Activated CD8-positive, alpha-beta memory T cell treated with anti-CD3 and anti-CD28 coated beads for 24 hours (primary cell): ENCODE data around the gene ZBTB8OS.
A peak's percentile ranks its signal among the peaks of the same experiment; 100 is the strongest.
"Not testable (repeated sequence)": the region's sequence is repeated elsewhere in the genome, so short reads cannot be mapped to it uniquely, and the experiment has no call there.

Experiments
- DNase-seq: peaks from one replicate; pipeline ENCODE4 v3.0.0-alpha.2; 2020

ZBTB8OS gene

DNA sequence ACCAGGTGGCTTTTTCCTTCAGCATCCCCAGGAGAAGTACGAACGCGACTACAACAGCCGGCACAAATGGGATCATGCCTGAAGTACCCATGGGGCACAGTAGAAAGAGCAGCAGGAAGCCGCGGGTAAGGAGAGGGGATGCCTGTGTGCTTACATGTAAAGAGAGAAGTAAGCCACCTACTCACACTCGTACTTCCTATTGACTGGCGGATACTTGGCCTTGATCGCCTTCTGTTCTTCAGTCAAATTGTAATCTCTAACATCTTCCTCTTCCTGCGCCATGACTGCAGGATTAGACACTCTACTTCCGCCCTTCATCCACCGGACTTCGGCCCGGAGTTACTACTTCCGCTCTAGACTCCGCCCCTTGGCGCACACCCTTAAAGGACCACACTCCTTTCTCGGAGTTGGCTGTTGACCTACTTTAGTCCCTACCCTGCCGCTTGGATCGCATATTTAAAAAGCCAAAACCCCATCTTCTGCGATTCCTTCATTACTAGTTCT, at the start of gene ZBTB8OS:
Gene ZBTB8OS (minus strand): TSS at position 303 of the 504 bp plus-strand sequence. CDS start 21 bp downstream, at position 282.
- DNase-seq, result peak; percentile 89

DNA sequence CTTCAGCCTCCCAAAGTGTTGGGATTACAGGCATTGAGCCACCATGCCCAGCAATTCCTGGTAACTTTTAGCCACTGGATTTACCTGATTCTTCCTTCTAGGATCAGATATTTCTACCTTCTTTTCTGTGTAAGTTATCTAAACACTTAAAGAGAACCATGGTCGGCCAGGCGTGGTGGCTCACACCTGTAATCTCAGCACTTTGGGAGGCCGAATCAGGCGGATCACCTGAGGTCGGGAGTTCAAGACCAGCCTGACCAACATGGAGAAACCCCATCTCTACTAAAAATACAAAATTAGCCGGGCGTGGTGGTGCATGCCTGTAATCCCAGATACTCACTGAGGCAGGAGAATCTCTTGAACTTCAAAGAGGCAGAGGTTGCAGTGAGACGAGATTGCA, 46.6 kb upstream of the ZBTB8OS start:
- not testable (repeated sequence) for DNase-seq

DNA sequence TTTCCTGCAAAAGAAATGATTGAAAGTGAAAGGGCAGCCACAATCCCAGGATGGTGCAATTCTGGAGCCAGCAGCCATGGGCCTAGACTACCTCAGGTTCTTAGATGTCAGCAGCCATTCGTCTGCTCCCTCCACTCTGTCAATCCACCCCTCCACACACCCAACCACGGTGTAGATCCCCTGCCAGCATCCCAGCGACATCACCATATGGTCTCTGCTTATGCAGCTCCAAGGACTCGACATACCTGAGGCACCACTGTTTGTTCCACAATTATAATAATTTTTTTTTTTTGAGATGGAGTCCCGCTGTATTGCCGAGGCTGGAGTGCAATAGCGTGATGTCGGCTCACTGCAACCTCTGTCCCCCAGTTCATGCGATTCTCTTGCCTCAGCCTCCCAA, 45.7 kb upstream of the ZBTB8OS start:
- DNase-seq, result no peak

DNA sequence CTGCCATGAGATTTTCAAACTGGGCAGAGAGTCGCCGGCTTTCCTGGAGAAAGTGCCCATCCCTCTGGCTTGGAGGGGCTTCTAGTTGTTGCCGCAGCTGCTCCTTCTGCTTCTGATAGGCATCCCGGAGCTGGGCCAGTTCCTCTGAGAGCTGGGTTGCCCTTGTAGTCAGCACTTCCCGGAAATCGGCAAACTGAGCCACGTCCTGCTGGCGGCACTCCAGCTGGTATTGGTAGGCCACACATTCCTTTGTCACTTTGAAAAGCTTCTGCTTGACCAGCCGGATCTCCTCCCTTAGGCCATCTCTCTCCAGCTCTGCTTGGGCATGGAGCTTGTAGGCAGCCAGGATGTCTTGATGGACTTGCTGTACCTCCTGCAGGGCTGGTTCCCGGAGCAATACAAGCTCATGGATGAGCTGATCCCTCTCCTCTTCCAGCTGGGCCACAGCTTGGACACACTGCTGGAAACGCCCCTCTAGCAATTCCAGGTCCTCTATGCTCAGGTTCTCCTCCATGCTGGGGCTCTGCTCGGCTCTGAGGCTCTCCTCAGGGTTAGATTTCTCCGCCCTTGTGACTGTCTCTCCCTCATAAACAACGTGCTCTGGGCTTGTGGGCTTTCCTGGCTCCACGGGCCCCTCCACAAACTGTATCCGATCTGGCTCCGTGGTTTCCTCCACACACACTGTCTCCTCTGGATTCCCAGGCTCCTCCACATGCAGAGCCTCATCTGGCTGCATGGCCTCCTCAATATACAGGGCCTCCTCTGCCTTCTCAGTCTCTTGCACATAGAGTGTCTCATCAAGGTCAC, 45.0 kb upstream of the ZBTB8OS start:
- DNase-seq, result no peak

DNA sequence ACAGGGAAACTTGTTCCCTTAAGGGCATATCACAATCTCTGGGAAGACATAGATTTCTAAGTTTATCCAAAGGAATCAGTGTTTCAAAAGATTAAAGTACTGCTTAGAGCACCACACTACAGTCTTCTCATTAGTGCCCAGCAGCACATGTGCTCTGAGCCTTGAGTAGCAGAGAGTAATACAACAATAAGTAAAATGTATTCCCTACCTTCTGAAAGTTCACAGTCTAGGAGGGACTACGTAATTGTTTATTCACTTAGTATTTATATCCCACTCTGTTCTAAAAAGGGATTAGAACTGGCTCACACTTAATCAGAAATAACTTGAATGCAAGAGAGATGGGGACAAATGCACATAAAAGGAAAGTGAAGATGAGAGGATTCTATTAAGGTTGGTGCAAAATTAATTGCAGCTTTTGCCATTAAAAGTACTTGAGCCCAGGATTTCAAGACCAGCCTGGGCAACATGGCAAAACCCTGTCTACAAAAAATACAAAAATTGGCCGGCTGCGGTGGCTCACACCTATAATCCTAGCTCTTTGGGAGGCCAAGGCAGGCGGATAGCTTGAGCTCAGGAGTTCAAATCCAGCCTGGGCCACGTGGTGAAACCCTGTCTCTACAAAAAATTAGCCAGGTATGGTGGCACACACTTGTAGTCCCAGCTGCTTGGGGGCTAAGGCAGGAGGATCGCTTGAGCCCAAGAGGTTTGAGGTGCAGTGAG, 43.3 kb upstream of the ZBTB8OS start:
- no peak for DNase-seq

DNA sequence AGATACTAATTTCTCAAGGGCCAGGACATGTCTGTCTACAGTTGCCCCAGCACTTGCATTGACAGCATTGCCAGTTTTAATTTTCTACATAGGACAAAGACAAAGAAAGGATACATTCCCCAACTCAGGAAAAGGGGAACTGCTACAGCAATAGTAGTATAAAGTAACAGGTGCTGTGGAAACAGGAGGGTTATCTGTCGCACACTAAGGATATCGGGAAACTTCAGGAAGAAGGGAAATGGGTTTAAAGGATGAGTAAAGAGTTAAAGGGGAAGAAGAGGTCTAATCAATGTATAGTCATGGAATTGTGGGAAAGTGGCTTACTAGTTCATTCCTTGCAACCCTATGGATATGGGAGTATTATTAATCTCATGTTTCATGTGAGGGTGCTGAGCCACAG, 36.0 kb upstream of the ZBTB8OS start:
- DNase-seq, result no peak

DNA sequence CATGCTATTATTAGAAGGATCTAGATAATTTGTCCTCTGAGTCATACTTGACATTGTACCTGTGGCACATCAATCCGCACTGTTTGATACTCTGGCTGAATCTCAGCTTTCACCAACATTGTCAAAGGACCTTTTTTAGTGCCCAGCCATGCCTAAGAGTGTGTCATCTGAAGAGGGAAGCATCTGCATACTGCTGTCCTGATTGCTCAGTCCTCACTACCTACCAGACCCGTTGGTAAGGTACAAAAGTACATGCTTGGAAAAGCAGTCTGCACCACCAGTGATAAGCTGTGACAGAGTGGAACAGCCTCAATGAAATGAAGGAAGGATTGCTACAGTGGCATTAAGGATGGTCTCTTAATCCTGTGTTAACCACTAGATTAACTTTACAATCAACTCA, 35.1 kb upstream of the ZBTB8OS start:
- DNase-seq, result no peak

DNA sequence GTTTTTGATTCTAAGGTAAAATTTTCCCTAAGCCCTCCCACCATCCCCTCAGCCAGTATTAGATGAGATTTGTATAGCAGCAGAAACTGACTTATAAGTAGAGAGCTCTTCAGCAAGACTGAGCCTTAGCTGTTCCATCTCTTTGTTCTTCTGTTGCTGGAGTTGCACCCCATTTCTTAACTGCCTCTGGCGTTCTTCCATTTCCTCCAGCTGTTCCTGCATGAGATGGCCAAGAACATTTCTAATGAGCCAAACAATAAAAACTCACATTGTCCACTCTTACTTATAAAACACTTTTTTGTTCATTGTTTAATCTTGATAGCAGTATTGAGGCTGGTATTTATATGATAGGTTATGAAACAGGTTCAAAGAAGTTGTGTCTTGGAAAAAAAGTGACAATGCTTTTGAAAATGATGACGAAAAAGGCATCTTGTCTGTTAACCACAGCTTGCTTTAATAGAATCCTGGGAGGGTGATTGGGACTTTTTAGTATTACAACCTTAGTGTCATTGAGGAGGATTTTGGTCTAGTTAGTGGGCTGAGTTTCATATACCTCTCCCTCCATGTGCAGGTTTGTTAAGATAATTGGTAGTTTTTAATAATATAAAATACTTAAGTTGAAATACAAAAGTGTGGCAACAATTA, 33.9 kb upstream of the ZBTB8OS start:
- DNase-seq, result no peak

DNA sequence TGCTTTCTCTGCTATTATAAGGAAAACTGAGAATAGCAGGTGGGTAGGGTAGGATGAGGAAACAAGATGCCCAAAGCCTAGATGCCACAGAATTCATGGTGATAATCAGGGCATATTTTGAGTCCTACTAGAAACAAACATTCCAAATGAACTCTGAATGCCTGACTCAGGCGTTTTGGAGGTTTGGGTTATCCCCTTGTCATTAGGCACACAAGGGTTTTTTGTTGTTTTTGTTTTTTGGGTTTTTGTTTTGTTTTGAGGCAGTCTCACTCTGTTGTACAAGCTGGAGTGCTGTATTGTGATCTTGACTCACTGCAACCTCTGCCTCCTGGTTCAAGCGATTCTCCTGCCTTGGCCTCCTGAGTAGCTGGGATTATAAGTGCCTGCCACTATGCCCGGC, 33.0 kb upstream of the ZBTB8OS start:
- no peak for DNase-seq

DNA sequence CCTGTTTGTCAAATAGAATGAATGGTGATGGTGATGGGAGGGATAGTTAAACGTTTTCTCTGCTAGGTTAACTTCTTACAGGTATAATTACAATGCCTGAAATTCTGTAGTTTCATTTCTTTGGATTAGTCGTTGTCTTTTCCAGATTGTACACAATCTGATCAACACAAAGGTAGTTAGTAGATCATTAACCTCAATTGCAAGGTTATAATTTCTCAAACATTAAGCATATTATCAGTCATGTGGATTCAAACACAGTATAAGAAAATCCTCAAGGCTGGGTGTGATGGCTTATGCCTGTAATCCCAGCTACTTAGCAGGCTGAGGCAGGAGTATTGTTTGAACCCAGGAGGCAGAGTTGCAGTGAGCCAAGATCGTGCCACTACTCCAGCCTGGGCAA, 31.6 kb upstream of the ZBTB8OS start:
- no peak for DNase-seq

DNA sequence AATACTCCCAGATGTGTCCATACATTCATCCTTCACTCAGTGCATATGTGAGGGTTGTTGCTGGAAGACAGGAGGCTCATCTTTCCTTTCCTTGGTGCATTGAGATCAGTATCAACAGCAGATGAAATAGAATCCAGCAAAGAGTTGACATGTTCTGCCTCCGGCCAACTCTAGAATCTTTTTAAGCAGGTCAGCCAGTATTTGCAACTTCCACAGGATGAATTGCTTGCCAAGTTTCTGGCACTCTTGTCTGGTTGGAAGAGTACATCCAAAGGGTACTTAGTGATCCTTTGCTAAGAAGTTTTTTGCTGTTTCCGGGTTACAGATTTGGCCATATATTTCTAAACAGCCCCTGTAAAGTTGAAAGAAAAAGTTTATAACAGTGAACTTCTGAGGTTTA, 31.2 kb upstream of the ZBTB8OS start:
- no peak for DNase-seq

DNA sequence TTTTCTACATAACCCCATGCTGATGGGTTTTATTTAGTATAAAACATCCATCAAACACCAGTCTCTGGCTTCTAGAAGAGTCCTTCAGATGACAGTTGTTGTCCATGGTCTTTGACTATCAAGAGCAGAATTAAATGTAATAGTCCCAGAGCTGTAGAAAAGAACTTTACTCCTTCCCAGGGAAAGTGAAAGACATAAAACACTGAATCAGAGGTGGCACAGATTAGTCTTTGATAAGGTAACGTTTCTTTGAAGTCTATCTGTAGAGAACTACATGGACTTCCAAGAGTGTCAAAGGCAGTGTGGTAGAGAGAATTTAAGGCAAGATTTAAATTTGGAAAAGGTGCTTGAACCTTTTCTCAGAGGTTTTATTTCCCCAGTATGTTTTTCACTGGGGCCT, 30.3 kb upstream of the ZBTB8OS start:
- no peak for DNase-seq

DNA sequence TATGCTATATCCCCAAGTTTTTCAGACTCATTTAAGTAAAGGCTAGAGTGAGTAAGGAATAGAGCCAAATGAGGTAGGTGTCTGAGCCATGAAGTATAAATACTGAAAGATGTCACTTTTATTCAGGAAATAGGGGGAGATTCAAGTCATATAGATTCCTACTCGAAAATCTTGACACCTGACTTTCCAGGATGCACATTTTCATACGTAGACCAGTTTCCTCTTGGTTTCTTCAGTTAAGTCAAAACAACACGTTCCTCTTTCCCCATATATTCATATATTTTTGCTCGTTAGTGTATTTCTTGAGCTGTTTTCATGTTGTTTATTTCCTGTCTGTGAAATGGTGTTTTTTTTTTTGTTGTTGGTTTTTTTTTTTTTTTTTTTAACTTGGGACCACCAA, 29.6 kb upstream of the ZBTB8OS start:
- DNase-seq, result not testable (repeated sequence)

DNA sequence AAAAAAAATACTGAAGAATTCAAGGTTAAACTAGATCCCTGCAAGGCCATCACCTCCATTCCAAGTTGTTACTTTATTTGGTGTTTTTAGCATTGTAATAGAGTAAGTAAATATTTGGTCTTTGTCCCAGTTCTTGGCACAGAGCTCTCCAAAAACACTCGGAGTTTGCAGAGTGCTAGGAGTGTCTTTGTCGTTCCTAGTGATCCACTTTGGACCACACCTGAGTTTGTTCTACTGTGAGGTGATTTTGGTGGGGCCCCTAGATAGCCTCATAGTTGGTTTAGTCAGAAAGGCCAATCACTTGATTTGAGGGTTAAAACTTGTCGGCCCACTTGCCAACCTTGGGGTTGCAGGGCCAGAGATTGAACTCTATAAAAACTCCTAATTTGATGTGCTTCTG, 26.6 kb upstream of the ZBTB8OS start:
- DNase-seq, result peak; percentile 35

DNA sequence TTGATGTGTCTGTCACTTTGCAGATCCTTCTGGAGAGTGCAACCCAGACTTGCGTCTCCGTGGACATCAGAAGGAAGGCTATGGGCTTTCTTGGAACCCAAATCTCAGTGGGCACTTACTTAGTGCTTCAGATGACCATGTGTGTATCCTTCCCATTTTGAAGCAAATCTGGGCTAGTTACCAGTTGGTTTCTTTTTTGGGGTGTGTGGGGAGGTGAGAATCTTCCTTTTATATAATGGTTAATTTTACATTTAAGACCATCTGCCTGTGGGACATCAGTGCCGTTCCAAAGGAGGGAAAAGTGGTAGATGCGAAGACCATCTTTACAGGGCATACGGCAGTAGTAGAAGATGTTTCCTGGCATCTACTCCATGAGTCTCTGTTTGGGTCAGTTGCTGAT, 18.4 kb upstream of the ZBTB8OS start:
- not testable (repeated sequence) for DNase-seq

DNA sequence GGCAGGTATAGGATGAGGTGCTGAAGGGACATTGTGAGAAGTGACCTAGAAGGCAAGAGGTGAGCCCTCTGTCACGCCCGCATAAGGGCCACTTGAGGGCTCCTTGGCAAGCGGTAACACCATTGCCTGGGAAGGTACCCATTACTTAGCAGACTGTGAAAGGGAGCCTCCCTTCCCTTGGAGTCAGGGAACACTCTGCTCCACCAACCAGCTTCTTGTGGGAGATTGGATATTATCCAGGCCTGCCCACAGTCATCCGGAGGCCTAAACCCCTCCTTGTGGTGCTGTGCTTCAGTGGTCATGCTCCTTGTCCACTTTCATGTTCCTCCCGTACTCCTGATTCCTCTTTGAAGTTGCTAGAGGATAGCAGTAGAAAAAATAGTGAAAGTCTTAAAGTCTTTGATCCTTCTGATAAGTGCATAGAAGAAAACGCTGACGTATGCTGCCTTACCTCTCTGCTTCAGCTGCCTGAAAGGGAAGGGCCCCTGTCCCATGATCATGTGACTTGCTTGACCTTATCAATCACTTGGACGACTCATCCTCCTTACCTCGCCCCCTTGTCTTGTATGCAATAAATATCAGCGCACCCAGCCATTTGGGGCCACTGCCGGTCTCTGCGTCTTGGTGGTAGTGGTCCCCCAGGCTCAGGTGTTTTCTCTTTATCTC, 16.7 kb upstream of the ZBTB8OS start:
- DNase-seq, result peak; percentile 50

DNA sequence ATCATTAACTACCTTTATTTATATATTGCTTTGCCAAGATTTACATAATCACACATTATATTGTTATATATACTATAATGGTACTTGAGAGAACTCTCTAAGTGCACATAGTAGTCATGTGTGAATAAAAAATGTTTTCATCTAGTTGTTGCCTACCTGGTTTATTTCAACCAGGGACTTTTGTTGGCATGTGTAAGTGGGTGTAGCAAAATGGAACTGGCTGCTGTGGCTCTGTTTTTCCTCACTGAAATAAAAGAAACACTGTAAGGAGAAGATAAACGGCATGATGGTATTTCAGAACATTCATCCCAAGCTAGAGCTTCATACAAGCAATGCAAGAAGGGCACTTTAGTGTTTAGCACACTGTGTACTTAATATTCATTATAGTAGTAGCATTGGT, 15.6 kb upstream of the ZBTB8OS start:
- no peak for DNase-seq

DNA sequence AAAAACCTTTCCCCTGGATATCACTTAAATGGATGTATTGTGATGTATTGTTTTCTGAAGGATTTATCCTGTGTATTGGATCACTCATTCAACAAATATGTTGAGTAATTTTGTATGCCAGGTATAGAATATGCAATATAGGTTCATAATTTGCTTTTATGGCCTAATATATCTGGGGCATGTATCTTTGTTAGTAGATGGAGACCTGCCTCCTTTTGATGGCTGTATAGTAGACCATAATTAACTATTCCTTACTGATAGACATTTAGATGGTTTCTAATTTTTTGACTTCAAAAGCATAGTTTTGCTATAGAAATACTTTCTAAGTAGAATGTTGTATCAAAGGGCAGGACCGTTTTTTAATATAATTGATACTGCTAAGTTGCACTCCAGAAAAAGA, 9.2 kb upstream of the ZBTB8OS start:
- no peak for DNase-seq

DNA sequence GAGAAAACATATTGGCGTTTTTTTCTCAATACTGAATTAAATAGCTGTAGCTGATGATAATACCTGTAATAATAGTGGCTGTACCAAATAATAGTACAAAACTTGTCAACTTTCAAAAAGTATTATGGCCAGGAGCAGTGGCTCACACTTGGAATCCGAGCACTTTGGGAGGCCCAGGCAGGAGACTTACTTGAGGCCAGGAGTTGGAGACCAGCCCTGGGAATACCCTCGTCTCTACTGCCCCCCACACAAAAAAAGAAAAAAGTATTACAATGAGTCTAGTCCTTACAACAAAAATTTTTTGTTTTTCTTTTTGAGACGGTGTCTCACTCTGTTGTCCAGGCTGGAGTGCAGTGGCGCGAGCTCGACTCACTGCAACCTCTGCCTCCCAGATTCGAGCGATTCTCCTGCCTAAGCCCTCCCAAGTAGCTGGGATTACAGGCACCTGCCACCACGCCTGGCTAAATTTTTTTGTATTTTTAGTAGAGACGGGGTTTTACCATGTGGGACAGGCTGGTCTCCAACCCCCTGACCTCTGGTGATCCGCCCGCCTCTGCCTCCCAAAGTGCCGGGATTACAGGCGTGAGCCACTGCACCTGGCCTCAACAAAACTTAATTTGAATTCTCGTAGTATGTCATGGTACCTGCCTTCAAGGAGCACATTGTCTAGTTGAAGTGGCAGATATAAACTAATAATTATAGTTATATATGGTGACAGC, 2.1 kb upstream of the ZBTB8OS start:
- peak; percentile 17 for DNase-seq

DNA sequence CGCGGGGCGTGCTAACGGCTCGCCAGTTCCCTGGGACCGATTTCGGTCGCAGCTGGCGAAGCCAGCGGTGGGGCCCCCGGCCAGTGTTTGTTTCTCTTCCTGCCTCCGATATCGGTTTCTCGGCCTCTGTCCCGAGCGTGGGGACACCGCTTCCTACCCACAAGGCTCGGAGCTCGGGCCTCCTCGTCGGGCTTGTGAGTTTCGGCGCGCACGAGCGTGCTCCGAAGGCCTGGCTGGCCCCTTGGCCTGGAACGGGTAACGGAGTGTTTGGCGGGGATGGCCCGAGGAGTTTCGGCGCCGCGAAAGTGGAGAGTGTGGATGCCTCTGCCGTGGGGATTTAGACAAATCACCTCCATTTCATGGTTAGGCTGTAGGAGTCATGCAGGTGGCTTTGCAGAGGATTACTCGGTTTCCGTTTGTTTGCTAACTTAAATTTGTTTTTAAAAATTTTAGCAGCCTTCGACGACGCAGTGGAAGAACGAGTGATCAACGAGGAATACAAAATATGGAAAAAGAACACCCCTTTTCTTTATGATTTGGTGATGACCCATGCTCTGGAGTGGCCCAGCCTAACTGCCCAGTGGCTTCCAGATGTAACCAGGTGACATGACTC, 1.2 kb upstream of the ZBTB8OS start:
- DNase-seq, result no peak

DNA sequence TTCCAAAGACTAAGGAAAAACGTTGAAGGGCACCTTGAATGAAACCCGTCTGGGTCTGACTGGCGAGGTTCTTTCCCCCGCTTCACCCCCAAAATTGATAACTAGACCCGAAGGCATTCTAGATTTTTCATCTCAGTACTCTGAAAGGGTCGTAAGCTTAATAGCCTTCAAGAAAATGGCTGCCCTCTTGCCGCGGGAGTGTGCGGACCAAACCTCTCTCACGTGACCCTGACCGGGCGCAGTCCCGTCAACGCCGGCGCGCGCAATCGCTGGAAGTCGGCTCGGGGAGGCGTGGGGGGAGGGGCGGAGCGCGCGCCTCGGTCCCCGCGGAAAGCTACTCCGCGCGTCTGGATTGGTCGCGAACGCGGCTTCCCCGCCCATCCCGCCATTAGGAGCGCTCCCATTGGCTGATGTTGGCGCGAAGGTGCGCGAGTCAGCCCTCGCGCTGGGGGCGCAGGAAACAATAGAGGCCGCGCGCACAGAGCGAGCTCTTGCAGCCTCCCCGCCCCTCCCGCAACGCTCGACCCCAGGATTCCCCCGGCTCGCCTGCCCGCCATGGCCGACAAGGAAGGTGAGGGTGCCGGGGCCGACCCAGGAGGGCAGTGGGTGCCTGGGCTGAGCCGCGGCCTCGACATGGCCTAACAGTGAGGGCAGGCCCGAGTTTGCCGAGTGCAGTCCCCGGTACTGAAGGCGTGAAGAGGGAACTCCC, 556 bp upstream of the ZBTB8OS start, which contains the start of gene RBBP4:
Gene RBBP4 (plus strand): TSS at position 457 of the 709 bp plus-strand sequence. CDS start 99 bp downstream, at position 556.
- DNase-seq, result peak; percentile 99
